Measurements from ENCODE around the gene GMPS. TPM values are rescaled to one million over a fixed set of nuclear protein-coding genes. Genes with fewer than 3 reads are reported as not detected.

The GMPS gene
- total RNA-seq, 1 experiment from 2014 or later: 43.3 TPM

GRCh38 chr3:155852341-155852740 lies 18.1 kb upstream of the GMPS start:
- ATAC-seq (no peak), DNase-seq (no peak)
- H3K4me3 ChIP-seq (ENCODE audit: low read length): peak overlapping the region; percentile 95
- no peak overlapping the region for H3K27ac ChIP-seq (ENCODE audit: low read length)
- no peaks in the 10 kb centered on the region for H3K27me3 ChIP-seq (ENCODE audit: low read length)
- peak overlapping the region; percentile 93 for H3K4me2 ChIP-seq (ENCODE audit: low read length)
- ChIA-PET POLR2A (ENCODE audit: unreplicated experiment) (interaction anchor here (0.6 kb wide), 1 partner anchor 46 kb away, joined by 6 read pairs; the partner anchor contains the start of gene C3orf33), CTCF (interaction anchor here (0.8 kb wide), 1 partner anchor 46 kb away, joined by 3 read pairs; no protein-coding TSS in a partner anchor)
- no peak overlapping the region for H2AFZ ChIP-seq (ENCODE audit: low read length)
- no peaks in the 10 kb centered on the region for H3K9me2 ChIP-seq (replicated peaks; ENCODE audit: low read length)
- peaks cover 66% of the 10 kb centered on the region for H3K79me2 ChIP-seq (ENCODE audit: low read length)
- TF ChIP-seq EZH2 (IDR thresholded peaks at IDR 0.05; ENCODE audit: low read length, unreplicated experiment): no peak
- TF ChIP-seq EZH2phosphoT487 (IDR thresholded peaks at IDR 0.05; ENCODE audit: borderline replicate concordance, low read length): no peak
- TF ChIP-seq, protein P1, sequence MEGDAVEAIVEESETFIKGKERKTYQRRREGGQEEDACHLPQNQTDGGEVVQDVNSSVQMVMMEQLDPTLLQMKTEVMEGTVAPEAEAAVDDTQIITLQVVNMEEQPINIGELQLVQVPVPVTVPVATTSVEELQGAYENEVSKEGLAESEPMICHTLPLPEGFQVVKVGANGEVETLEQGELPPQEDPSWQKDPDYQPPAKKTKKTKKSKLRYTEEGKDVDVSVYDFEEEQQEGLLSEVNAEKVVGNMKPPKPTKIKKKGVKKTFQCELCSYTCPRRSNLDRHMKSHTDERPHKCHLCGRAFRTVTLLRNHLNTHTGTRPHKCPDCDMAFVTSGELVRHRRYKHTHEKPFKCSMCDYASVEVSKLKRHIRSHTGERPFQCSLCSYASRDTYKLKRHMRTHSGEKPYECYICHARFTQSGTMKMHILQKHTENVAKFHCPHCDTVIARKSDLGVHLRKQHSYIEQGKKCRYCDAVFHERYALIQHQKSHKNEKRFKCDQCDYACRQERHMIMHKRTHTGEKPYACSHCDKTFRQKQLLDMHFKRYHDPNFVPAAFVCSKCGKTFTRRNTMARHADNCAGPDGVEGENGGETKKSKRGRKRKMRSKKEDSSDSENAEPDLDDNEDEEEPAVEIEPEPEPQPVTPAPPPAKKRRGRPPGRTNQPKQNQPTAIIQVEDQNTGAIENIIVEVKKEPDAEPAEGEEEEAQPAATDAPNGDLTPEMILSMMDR (conservative IDR thresholded peaks at IDR 0.05; ENCODE audit: low read depth, low read length): no peak
- no peaks in the 10 kb centered on the region for H3K9me3 ChIP-seq (ENCODE audit: low read length)
- no peaks in the 10 kb centered on the region for H3K36me3 ChIP-seq (ENCODE audit: low read depth, low read length)
- peaks cover 9% of the 10 kb centered on the region for H4K20me1 ChIP-seq (ENCODE audit: low read length)
- no TSS peak for BruUV-seq (replicated peaks)
- intact Hi-C loops (cut with micrococcal nuclease): loop anchor here (10.0 kb wide), 2 partner anchors 468 to 498 kb away; no protein-coding TSS in a partner anchor
- peak overlapping the region; percentile 87 for H3K9ac ChIP-seq (ENCODE audit: low read length)
- H3K4me1 ChIP-seq (ENCODE audit: insufficient read depth, low read length): peaks cover 11% of the 10 kb centered on the region; the same call in 1 of the 2 replicates
- H3F3A ChIP-seq (ENCODE audit: low read length, unreplicated experiment): no peaks in the 10 kb centered on the region

DNA sequence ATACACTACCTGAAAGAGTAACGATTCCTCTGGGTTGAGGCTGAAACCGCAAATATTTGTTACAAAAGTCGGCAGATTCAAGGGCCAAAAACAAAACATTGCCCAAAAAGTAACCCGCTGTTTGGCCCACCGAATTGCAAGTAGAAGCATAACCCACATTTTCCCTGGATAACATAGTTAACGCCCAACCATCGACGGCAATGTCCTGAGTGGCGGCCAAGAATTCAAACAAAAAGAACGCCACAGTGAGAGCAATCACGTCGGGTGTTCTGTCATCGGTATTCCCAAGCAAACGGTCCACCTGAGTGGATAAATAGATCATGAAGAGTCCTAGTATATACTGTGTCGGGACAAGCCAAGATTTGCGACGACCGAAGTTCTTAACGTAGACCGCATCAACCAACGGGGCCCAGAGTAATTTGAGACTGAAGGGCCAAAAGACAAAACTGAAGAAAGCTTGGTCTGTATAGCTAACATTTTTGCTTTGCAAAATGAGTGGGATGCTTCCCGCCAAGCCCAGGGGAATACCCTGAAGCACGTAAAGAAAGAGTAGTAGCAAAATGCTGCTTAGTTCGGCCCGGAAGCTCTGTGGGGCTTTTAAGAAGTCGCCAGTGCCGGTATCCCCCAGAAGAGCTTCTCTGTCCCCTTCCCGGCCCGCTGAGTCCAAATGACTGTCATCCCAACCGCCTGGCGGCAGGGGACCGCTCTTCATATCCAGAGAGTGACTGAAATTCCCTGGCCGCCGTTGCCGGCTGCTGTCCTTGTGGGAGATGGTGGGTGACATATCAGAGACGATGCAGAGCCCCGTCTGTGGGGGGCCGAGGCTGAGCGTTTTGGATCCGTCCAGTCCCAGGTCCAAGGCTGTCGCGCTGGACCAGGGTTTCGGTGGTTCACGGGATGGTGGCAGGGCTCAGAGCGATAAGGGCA lies 17.0 kb upstream of the GMPS start:
- ATAC-seq: peak; percentile 2
- CTCF ChIA-PET: interaction anchor here (0.7 to 1.4 kb wide), 2 partner anchors 37 to 48 kb away, joined by 4 to 6 read pairs; partner anchors contain the start of gene C3orf33
- peaks cover 57% of the 10 kb centered on the region for H3K79me2 ChIP-seq (ENCODE audit: low read length)

More for the DNA sequence above, 17.0 kb upstream of the GMPS start:
- peak; percentile 19 for DNase-seq
- Histone ChIP-seq H3K9me3 (ENCODE audit: low read length) (no peaks in the 10 kb centered on the region), H3K9ac (ENCODE audit: low read length) (peak overlapping the region; percentile 87), H4K20me1 (ENCODE audit: low read length) (peaks cover 9% of the 10 kb centered on the region), H2AFZ (ENCODE audit: low read length) (peak overlapping the region; percentile 68), H3K9me2 (replicated peaks; ENCODE audit: low read length) (no peaks in the 10 kb centered on the region), H3K4me2 (ENCODE audit: low read length) (peak overlapping the region; percentile 93), H3K27me3 (ENCODE audit: low read length) (no peaks in the 10 kb centered on the region), H3K27ac (ENCODE audit: low read length) (peak overlapping the region; percentile 48), H3F3A (ENCODE audit: low read length, unreplicated experiment) (no peaks in the 10 kb centered on the region), H3K4me3 (ENCODE audit: low read length) (peak overlapping the region; percentile 95), H3K4me1 (ENCODE audit: insufficient read depth, low read length) (peaks cover 11% of the 10 kb centered on the region; the same call in 1 of the 2 replicates), H3K36me3 (ENCODE audit: low read depth, low read length) (no peaks in the 10 kb centered on the region)
- BruUV-seq (replicated peaks): TSS peak; percentile 57
- POLR2A ChIA-PET (ENCODE audit: unreplicated experiment): interaction anchor here (0.5 to 0.8 kb wide), 3 partner anchors 48 to 144 kb away, joined by 3 read pairs; partner anchors contain the start of gene C3orf33
- TF ChIP-seq EZH2phosphoT487 (IDR thresholded peaks at IDR 0.05; ENCODE audit: borderline replicate concordance, low read length): no peak
- TF ChIP-seq, protein P1 (conservative IDR thresholded peaks at IDR 0.05; ENCODE audit: low read depth, low read length): 0 out of 2 replicates have a peak, but pooled peaks have one; percentile 13
- intact Hi-C loops (cut with micrococcal nuclease): loop anchor here (1.0 to 10.0 kb wide), 6 partner anchors 17 to 499 kb away; partner anchors contain the start of genes C3orf33, GMPS and PLCH1

Measured in PC-3 (cell line).